GM12878 (cell line): ENCODE results near the gene ALOXE3. TPM values are rescaled to one million over a fixed set of nuclear protein-coding genes. Genes with fewer than 3 reads are reported as not detected.

Experiments
- BACH1 ChIP-seq: fragments of 450-650 bp; IDR thresholded peaks from 2 replicates; pipeline ENCODE4 v1.6.1; 2017; ENCODE audit warnings: mild to moderate bottlenecking, borderline replicate concordance
- CHD2 ChIP-seq: IDR thresholded peaks from 2 replicates; pipeline ENCODE4 v1.6.1; 2011; ENCODE audit warnings: low read depth, low read length, improper control_type of control experiment, borderline replicate concordance
- CUX1 ChIP-seq: IDR thresholded peaks from 2 replicates; pipeline ENCODE4 v1.6.1; 2012; ENCODE audit warnings: improper control_type of control experiment, low read depth, low read length; ENCODE audit not compliant: insufficient replicate concordance
- DPF2 ChIP-seq: fragments of 450-650 bp; IDR thresholded peaks from 2 replicates; pipeline ENCODE4 v1.6.1; 2017; ENCODE audit warnings: mild to moderate bottlenecking
- EP300 ChIP-seq, 2 experiments: fragments of 150-350 bp in 1 of 2; IDR thresholded peaks; 2 replicates each; pipeline ENCODE4 v1.6.1; 2011 to 2012; ENCODE audit warnings: low read depth in 2 of 2, low read length in 2 of 2, borderline replicate concordance in 1 of 2, improper control_type of control experiment in 1 of 2, inconsistent platforms in 1 of 2; ENCODE audit not compliant: control insufficient read depth in 1 of 2
- MAX ChIP-seq: IDR thresholded peaks from 2 replicates; pipeline ENCODE4 v1.6.1; 2012; ENCODE audit warnings: low read depth, low read length, improper control_type of control experiment
- MEF2A ChIP-seq: IDR thresholded peaks from 2 replicates; pipeline ENCODE4 v1.6.1; 2011; ENCODE audit warnings: low read depth, mild to moderate bottlenecking, low read length, moderate library complexity; ENCODE audit not compliant: insufficient read depth
- PBX3 ChIP-seq: IDR thresholded peaks from 2 replicates; pipeline ENCODE4 v1.6.1; 2011; ENCODE audit warnings: mild to moderate bottlenecking, low read depth, low read length, moderate library complexity; ENCODE audit not compliant: insufficient replicate concordance
- RFX5 ChIP-seq: IDR thresholded peaks from 2 replicates; pipeline ENCODE4 v1.6.1; 2011; ENCODE audit warnings: low read depth, low read length, improper control_type of control experiment
- SKIL ChIP-seq: fragments of 450-650 bp; IDR thresholded peaks from 2 replicates; pipeline ENCODE4 v1.6.1; 2017; ENCODE audit warnings: mild to moderate bottlenecking, low read depth, inconsistent platforms; ENCODE audit not compliant: poor library complexity, severe bottlenecking
- SMAD1 ChIP-seq: fragments of 450-650 bp; IDR thresholded peaks from 2 replicates; pipeline ENCODE4 v1.6.1; 2018; ENCODE audit warnings: mild to moderate bottlenecking, low read depth; ENCODE audit not compliant: partially characterized antibody
- SUZ12 ChIP-seq: fragments of 200-600 bp; sonication (generic); IDR thresholded peaks from one replicate; pipeline ENCODE4 v1.6.1; 2018; ENCODE audit warnings: antibody characterized with exemption, mild to moderate bottlenecking; ENCODE audit not compliant: unreplicated experiment
- TAF1 ChIP-seq: IDR thresholded peaks from 2 replicates; pipeline ENCODE4 v1.6.1; 2011; ENCODE audit warnings: mild to moderate bottlenecking, low read depth, low read length, borderline replicate concordance
- USF1 ChIP-seq: IDR thresholded peaks from 2 replicates; pipeline ENCODE4 v1.6.1; 2011; ENCODE audit warnings: borderline replicate concordance, low read depth, mild to moderate bottlenecking, moderate library complexity, mixed read lengths, low read length; ENCODE audit not compliant: insufficient read depth; ENCODE audit errors: extremely low read length
- ZBTB33 ChIP-seq: fragments of 450-650 bp; IDR thresholded peaks from 2 replicates; pipeline ENCODE4 v1.6.1; 2017; ENCODE audit warnings: mild to moderate bottlenecking
- ZNF24 ChIP-seq: fragments of 450-650 bp; IDR thresholded peaks from 2 replicates; pipeline ENCODE4 v1.6.1; 2017; ENCODE audit warnings: antibody characterized with exemption, mild to moderate bottlenecking
- ZSCAN29 ChIP-seq: fragments of 450-650 bp; IDR thresholded peaks from 2 replicates; pipeline ENCODE4 v1.6.1; 2017; ENCODE audit warnings: mild to moderate bottlenecking, moderate library complexity
- polyA plus RNA-seq, 11 experiments: library from polyadenylated mRNA; depleted of rRNA in 4 of 11; unstranded in 6 of 11; stranded (reverse) in 5 of 11; fragments of >200 nt; fragmentation: Nextera tagmentation in 4 of 11; fragmentation: Illumina TruSeq in 1 of 11; extraction: Ambion mirVana in 4 of 11; extraction: Trizol in 1 of 11; gene quantifications; 1 replicate in 1 of 11; 2 replicates in 10 of 11; pipeline versions ENCODE4 v1.2.1 to v1.2.3, GENCODE V29; 2011 to 2016; ENCODE audit warnings: inconsistent platforms in 2 of 11, missing spikeins in 2 of 11, low read depth in 1 of 11
- total RNA-seq, 4 experiments: library from RNA; depleted of rRNA in 3 of 4; stranded (reverse); fragments of >200 nt in 3 of 4; fragmentation: Illumina TruSeq in 1 of 4; extraction: Trizol in 1 of 4; gene quantifications; 2 replicates each; pipeline versions ENCODE4 v1.2.1 to v1.2.3, GENCODE V29; 2013 to 2021

Gene ALOXE3
- total and polyA plus RNA-seq, 10 of the 15 experiments (the other 5 are each of a cell fraction or from before 2014, with no cell fraction given) = 0.04 TPM; not detected in 9

GRCh38 chr17:8153957-8154607 lies 35.8 kb upstream of the ALOXE3 start (continued):
- TF ChIP-seq PBX3 = no peak
- no peak for TF ChIP-seq USF1
- TF ChIP-seq DPF2 = no peak
- TF ChIP-seq TAF1 = no peak
- TF ChIP-seq CUX1 = no peak
- no peak for TF ChIP-seq MEF2A
- peak; percentile 58; the same call in 1 of the 2 replicates for TF ChIP-seq RFX5
- no peak for TF ChIP-seq ZBTB33
- peak; percentile 32 to 39; a peak in 1 of 4 replicates for TF ChIP-seq EP300 (IDR thresholded peaks at IDR 0.05; ENCODE audit: borderline replicate concordance in 1 of 2, control insufficient read depth in 1 of 2, low read depth in 2 of 2, low read length in 2 of 2)
- no peak for TF ChIP-seq BACH1
- TF ChIP-seq ZSCAN29 = no peak
- no peak for TF ChIP-seq SUZ12
- no peak for TF ChIP-seq SKIL
- no peak for TF ChIP-seq MAX
- no peak; the same call in 1 of the 2 replicates for TF ChIP-seq CHD2
- TF ChIP-seq ZNF24 = no peak
- no peak for TF ChIP-seq SMAD1
